GM18520 (cell line): ENCODE data around the gene TGFBI.
"Not testable (repeated sequence)": the region's sequence is repeated elsewhere in the genome, so short reads cannot be mapped to it uniquely, and the experiment has no call there.

Experiments
- ATAC-seq: cut with Tn5 transposase; IDR thresholded peaks from one replicate; pipeline ENCODE4 v1.9.1; 2021; ENCODE audit not compliant: unreplicated experiment

Gene TGFBI

DNA sequence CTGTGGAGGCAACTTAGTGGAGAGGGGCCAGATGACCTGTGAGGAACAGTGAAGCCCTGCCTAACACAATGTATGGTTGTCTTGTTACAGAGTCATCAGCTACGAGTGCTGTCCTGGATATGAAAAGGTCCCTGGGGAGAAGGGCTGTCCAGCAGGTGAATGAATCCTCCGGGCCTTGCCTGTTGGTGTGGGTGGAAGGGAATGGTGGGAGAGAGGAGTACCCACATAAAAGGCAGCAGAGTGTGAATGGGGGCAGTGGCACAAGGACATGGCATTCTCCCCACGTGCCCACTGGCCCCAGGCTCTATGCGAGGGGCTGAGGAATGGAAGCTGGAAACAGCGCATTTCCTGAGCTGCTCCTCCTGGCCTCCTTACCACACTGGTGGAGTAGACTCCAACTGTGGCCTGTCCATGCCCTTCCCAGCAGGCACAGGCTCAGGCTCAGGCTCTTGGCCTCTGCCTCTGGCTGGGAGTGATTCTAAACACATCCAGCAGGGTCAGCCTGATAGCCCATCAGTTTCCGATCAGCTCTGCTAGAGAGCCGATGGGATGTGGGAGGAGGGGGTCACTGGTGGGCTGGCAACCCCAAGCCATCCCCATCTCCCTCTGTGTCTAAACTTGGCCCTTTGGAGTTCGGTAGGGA, 15.3 kb downstream of the TGFBI start:
- no peak for ATAC-seq

DNA sequence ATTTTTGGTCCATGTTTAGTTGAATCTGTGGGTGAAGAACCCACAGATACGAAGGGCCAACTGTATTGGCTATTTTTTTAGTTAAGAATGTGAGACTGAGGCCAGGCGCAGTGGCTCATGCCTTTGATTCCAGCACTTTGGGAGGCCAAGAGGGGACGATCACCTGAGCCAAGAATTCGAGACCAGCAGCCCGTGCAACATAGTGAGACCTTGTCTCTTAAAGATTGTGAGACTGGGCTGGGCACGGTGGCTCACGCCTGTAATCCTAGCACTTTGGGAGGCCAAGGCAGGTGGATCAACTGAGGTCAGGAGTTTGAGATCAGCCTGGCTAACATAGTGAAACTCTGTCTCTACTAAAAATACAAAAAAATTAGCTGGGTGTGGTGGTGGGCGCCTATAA, 16.2 kb downstream of the TGFBI start:
- not testable (repeated sequence) for ATAC-seq

GRCh38 chr5:136046246-136046645, 17.5 kb downstream of the TGFBI start:
- ATAC-seq = no peak

- ATAC-seq = no peak
Measured at GRCh38 chr5:136047858-136048257, 19.1 kb downstream of the TGFBI start.

GRCh38 chr5:136048966-136049365, 20.2 kb downstream of the TGFBI start:
- no peak for ATAC-seq

- no peak for ATAC-seq
Measured at GRCh38 chr5:136051486-136052220, 22.9 kb downstream of the TGFBI start.

- ATAC-seq = no peak
Measured at GRCh38 chr5:136052692-136053335, 24.0 kb downstream of the TGFBI start.

- ATAC-seq = no peak
Measured at GRCh38 chr5:136053336-136054141, 24.8 kb downstream of the TGFBI start.

DNA sequence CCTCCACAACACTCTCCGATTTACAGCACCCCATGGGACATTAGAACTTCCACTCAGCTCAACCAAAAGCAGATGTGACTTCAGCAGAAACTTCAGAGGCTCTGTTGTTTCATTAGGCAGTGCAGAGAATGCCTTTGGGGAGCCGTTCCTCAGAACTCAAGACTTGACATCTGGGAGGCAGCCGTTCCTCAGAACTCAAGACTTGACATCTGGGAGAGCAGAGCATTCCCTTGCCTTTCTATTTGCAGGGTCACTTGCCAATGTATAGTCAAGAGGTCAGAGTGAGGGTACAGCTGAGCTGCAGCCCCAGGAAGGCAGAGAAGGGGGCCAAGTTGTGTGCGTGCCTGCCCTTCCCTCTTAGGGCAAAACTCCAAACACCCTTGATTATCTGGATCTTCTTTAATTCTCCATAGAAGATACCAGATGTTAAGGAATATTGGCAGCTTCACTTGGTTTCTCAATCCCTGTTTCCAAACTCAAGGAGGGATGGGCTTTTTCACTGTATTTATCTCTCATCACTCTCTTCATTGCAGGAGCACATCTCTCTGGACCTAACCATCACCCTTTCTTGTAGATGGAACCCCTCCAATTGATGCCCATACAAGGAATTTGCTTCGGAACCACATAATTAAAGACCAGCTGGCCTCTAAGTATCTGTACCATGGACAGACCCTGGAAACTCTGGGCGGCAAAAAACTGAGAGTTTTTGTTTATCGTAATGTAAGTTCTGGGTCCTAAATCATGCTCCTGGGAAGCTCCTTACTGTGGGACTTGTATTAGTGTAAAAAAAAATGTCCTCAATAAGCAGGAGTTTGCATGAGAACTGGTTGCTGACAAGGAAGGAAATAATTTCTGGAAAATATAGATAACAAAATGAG, 25.6 kb downstream of the TGFBI start:
- no peak for ATAC-seq

GRCh38 chr5:136055612-136056309, 27.0 kb downstream of the TGFBI start:
- no peak for ATAC-seq

DNA sequence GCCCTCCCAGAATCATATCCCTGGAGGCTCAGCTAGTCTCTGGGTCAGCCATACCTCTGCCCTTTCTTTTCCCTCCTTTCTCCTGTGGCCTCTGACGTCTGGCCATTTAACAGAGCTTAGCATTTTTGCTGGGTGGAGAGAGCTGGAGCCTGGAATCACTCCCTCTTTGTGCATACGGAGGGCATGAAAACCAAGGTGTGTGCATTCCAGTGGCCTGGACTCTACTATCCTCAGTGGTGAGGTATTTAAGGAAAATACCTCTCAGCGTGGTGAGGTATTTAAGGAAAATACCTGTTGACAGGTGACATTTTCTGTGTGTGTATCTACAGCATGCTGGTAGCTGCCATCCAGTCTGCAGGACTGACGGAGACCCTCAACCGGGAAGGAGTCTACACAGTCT, 27.5 kb downstream of the TGFBI start:
- no peak for ATAC-seq

- ATAC-seq = no peak
Measured at GRCh38 chr5:136056771-136057335, 28.1 kb downstream of the TGFBI start.

GRCh38 chr5:136057401-136058038, 28.7 kb downstream of the TGFBI start:
- no peak for ATAC-seq

GRCh38 chr5:136058039-136058971, 29.5 kb downstream of the TGFBI start:
- no peak for ATAC-seq

- ATAC-seq = no peak
Measured at GRCh38 chr5:136058972-136059354, 30.2 kb downstream of the TGFBI start.

DNA sequence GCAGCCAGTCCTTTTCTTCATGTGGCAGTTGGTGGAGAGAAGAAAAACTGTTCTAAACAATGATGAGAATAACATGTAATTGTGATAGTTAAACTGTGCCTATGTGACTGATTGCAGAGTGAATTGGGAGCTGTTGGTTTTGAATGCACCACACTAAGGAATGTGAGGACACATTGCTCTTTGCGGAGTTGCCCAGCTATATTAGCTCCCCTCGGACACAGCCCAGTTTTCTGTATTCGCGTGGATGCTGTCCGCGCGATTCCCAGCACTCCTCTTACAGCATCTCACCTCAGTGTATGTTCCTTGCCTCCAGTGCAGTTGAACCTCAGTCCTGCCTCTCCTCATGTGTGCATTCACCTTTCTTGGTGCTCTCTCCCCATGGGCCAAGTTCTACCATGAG, 32.2 kb downstream of the TGFBI start:
- no peak for ATAC-seq

GRCh38 chr5:136061630-136062365, 33.0 kb downstream of the TGFBI start:
- no peak for ATAC-seq
